GM11168 (cell line): ENCODE measurements around the gene MRPL30.
"Not testable (repeated sequence)": the region's sequence is repeated elsewhere in the genome, so short reads cannot be mapped to it uniquely, and the experiment has no call there.

Experiments
- in situ Hi-C: fragments of 300-500 bp; cut with MboI; formaldehyde crosslinking; loops from one replicate; pipeline ENCODE4 v1.12.0; 2022; ENCODE audit warnings: low sequenced_read_pairs; ENCODE audit not compliant: unreplicated experiment

MRPL30 gene

DNA sequence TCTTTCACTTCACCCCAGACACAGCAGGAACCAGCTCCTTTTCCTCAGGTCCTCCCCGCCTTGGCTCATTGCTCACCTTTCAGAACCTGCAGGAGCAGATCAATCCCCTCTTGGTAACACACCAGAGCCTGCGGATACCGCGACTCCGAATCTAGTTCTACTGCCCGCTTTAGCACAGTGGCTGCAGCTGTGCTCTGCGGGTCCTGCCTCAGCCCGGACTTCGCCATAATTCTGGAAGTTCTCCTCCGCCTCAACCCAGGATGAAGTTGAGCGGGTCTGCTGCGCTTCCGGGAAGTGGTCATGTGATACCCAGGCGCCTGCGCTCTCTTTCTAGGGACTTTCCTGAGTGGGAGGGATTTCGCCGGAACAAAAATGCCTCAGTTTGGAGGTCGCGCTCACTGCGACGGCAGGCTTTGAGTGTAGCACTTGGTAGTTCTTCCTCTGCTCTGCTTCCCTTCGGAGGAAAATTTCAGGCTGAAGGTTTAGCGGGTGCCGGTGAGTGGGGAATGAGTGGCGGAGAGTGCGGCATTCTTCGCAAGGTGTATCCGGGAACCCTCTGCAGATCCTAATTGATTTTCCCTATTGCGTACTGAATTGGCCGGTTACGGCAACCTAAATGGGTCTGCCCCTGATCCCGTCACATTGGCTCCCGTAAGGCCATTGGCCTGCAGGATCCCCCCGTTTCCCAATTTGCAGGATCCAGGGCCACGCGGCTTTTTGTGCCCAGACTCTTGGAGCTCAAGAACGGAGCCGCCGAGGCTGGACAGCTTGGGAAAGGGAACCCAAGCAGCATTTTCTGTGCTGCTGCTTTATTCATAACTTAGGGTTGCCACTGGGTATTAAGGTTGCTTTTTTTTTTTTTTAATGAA is at the start of gene MRPL30, which contains the start of gene MITD1:
TSS of gene MRPL30 (plus strand) at position 430 of the 869 bp plus-strand sequence. CDS start 5,020 bp downstream, outside the sequence.
TSS of gene MITD1 (minus strand) at position 304 of the 869 bp plus-strand sequence. CDS start at position 227, 77 bp downstream.
- in situ Hi-C loops = loop anchor here (25.0 kb wide), 1 partner anchor 306 kb away; the partner anchor contains the start of gene REV1

DNA sequence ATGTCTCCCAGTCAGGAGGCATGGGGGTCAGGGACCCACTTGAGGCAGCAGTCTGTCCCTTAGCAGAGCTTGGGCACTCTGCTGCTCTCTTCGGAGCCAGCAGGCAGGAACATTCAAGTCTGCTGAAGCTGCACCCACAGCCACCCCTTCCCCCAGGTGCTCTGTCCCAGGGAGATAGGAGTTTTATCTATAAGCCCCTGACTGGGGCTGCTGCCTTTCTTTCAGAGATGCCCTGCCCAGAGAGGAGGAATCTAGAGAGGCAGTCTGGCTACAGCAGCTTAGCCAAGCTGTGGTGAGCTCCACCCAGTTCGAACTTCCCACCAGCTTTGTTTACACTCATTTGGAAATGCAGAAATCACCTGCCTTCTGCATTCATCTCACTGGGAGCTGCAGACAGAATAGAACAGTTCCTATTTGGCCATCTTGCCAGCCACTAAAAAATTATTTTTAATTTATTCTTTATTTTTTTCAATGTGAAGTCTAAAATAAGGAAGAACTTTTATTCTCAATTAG is 45.9 kb upstream of the MRPL30 start:
- in situ Hi-C loops = not testable (repeated sequence)

DNA sequence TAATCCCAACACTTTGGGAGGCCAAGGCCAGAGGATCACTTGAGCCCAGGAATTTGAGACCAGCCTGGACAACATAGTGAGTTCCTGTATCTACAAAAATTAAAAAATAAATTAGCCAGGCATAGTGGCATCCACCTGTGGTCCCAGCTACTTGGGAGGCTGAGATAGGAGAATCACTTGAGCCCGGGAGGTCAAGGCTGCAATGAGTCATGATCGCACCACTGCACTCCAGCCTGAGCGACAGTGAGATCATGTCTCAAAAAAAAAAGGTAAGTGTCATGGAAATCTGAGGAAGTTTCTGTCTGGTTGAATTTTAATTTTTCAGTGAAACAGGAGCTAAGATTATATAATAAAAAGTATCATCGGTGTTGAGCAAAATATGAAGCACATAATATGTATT is 42.0 kb upstream of the MRPL30 start:
- in situ Hi-C loops = no loop called here

DNA sequence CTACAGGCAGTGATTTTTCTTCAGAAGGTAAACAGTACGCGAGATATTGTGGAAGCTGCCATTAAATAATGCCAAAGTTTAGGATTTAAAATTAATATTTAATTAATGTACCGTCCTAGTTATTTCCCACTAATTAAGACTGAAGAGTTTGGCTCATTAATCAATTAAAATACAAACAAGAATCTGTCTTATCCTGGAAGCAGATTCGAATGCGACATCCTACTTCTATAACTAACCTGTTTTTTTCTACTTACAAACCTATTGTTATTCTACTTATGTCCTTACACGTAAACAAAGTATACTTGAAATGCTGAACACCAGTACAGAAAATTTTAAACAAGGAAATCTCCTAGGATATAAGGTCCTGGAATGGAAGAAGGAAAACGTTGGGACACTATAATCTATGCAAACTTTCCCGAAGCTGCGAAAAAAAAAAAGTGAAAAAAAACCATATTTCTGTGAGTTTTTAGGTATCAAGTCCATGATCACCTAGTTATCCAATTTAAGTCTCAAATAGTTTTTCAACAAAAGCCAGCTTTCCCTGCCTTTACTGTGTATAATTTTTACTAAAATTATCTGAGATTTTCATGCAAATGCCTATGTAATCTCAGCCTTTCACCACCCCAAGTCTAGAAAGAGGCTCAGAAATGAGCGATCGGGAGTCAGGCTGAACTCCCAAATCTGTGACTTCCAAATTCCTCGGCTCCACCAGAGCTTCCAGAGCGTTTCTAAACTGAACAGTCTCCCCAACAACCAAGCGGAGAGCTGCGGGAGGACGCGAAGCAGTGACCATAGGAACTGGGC is 40.7 kb upstream of the MRPL30 start:
- in situ Hi-C loops = no loop called here

DNA sequence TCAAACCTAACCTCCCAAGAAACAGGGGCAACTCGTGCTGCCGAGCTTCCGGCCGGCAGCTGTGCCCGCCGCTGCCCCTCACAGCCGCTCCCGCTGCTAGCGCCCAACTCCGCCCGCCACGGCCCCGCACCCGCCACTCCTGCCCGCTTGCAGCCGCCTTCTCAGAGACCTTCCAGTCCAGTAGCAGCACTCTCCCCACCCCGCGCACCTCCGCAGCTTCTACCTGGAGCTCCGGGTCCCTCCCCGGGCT is 40.2 kb upstream of the MRPL30 start:
- in situ Hi-C loops = no loop called here

DNA sequence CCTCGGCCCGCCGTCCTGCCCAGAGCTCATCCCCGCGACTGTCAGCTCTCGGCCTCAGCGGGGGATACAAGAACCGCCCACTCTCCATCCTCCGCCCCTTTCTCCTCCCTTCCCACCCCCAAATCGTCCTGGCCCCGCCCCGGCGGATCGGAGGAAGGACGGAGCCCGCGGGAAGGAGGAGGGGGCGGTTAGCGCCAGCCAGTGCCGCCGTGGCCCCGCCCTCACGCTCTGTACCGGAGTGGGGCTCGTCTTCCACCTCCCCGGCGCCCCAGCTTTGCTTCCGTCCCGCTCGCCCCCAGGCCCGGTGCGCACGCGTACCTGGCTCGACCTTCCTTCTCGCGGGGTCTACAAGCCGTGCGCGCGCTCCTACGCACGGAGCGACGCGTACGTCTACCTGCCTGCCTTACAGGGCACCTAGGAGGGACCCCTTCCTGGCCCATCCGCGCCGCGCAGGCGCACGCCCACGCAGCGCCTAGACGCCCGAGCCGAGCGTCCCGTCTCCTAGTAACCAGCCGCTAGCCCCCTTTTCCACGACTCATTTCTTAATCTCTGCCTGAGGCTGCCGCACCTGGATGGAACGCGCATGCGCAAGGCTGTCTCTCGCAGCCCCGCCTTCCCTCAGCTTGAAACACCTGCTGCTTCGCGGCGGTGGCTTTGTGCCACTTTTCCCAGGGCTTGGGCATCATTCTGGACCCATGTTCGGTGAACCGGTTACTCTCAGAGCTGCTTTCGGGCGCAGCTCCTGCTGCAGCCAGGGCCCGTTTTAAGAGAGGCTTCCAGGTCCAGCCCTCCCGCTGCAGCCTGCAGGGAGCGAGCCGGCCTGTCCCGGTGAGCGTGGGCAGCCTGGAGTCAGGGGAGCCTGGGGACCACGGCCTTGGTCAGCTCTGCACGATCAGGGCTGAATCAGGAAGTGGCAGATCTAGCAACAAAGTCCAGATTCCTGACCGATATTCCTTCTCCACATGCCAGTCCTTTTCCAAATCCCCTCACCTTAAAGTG is 39.6 kb upstream of the MRPL30 start, which contains the start of gene C2orf15:
TSS of gene C2orf15 (plus strand) at position 598 of the 999 bp plus-strand sequence. CDS start 8,852 bp downstream, outside the sequence.
- in situ Hi-C loops = no loop called here

DNA sequence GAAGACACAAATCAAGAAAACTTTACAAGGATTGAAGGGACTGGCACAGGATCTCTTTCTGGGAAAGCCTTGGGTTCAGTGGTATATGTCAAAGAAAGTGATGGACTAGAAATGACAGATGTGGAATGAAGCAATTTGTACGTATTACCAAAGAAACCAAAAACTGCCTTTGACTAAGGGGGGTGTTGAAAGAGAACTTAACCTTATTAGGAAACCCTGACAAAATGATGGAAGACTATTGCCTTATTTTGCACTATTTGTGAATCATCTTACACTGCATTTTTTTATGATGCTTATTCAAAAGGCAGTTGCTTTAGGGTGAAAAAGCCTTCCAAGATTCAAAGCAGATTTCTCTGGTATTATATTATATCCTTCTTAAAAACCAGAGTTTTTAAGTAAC is 30.3 kb upstream of the MRPL30 start:
- in situ Hi-C loops = no loop called here

DNA sequence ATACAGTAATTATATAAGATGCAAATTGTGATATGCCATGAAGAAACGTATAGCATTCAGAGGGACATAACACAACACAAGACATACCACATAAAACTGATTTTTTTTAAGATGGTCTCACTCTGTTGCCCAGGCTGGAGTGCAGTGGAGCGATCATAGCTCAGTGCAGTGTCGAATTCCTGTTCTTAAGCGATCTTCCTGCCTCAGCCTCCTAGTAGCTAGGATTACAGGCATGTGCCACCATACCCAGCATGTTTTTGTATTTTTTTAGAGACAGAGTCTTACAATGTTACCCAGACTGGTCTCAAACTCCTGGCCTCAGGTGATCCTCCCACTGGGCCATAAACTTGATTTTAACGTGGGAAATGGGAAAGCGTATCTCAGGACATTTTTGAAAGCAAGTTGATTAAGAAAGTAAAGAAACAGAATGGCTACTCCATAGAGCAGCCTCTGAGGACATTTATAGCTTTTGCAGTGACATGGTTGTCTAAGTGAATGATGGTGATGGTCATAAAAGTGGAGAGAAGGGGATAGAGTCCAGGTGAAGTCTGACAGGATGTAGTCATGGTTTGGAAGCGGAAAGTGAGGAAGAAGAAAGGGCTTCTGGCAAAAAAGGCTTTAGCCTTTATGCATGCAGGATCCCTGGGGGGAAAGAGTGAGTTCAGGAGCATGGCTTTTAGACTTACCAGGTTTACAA is 28.6 kb upstream of the MRPL30 start:
- in situ Hi-C loops = no loop called here

DNA sequence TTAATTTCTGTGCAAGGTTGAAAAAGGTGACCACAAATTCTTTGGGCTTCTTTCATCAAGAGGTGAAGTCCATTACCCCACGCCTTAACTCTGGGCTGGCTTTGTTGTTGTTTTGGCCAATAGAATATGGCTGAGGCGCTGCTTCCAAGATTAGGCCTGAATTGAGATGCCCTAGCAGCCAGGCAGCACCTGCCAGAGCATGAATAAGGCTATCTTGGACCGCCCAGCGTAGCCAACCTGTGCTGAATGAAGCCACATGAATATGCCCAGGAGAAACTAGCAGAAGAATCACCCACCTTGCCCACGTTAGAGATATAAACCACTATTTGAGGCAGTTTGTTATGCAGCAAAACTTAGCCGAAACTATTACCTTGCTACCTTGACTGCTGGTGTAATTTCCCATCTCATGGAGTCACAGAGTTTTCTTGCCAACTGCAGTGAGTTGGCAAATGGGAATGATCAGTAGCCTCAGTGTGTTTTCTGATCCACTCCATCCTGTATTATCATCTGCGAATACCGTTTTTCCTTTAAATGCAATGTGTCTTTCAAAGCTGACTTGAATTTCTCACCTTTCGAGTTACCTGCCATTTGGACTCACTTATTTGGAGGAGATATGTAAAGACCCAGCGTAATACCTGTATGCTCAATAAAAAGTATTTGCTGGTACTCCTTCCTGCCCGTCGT is 26.9 kb upstream of the MRPL30 start:
- in situ Hi-C loops = no loop called here

DNA sequence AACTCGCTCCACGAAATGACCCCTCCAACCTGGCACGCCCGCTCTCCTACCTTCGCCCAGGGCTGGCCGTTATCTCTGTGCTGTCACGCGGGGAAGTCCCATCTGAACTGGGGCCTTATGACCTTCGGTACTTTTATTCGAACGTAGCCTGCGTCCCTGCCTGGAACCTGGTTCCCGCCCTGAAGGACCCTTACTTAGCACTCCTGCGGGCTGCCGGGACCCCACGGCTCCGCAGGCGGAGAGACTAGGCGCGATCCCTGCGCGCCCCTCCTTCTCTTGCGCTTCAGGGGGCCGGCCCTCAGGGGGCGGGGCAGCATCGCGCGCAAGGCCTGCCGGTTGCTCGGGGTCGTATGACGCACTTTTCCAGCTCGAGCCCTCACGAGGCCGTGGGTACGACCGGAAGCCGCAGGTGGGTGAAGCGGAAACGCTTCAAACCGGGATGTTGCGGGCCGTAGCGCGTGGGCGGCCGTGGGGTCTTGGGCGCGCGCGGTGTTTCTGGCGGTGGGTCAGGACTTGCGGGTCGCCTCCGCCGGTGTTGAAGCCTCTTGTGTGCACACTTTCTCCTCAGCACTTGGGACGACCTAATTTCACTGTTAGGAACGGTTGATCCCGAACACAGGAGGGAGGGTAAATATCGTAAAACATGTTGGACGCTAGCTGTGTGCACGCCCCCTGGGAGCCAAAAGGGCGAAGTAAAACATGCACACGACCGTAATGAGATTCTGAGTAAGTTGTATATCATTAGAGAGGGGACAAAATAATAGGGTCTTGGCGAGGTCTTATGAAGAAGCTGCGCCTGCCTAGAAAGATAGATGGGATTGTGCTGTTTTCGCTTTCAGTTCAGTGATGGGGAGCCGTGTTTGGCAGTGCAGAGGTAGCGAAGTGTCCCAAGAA is 26.1 kb upstream of the MRPL30 start, which contains the start of the genes LIPT1 and TSGA10:
TSS of gene LIPT1 (plus strand) at position 325 of the 894 bp plus-strand sequence. CDS start 6,991 bp downstream, outside the sequence.
TSS of gene TSGA10 (minus strand) at position 300 of the 894 bp plus-strand sequence. CDS start 45,503 bp downstream, outside the sequence.
- in situ Hi-C loops = no loop called here

DNA sequence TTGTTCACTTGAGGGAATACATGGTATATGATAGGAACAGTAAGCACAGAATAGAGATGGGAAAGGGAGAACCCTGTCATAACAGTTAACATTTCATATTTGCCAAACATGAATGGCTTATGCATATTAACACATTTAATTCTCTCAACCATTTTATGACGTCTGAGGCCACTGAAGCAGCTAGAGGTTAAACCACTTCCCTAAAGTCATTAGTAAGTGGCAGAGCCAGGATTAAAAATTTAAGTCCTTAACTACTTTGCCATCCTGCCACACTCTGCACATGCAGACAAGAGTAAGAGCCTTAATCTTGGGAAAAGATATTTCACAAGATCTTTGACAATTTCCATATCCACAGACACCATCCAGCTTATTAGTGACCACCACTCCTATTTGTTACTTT is 24.1 kb upstream of the MRPL30 start:
- in situ Hi-C loops = no loop called here

DNA sequence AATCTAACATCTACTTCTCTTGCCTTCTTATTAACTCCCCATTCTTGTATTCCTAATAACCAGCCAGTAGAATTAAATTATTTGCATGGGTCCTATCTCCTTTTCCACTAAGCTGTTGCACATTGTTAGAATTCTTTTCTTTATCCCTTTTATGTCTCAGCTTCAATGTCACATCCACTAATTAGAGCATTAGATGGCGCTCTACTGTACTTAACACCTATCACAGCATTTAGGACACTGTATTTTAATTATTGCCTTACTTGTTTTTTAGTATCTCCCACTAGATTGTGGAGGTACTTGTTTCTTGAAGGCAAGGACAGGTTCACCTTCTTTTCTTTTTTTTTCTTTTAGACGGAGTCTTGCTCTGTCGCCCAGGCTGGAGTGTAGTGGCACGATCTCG is 22.4 kb upstream of the MRPL30 start:
- in situ Hi-C loops = no loop called here

DNA sequence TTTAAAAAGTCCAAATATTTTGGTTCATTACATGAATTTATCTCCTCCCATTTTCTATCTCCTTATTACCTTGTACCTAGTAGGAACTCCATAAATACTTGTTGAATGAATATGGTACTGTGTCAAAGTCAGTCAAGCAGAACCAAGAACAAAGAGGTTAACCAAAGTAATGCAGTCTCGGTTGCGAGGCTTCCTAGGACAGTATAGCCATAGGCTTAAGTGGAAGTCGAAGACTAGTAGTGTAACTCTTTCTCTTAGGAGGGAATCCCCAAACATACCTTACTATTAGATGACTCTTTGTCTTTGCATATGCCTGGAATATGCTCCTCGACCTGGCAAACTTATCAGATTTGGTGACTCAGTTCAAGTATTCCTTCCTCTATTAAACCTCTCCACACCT is 21.4 kb upstream of the MRPL30 start:
- in situ Hi-C loops = no loop called here

DNA sequence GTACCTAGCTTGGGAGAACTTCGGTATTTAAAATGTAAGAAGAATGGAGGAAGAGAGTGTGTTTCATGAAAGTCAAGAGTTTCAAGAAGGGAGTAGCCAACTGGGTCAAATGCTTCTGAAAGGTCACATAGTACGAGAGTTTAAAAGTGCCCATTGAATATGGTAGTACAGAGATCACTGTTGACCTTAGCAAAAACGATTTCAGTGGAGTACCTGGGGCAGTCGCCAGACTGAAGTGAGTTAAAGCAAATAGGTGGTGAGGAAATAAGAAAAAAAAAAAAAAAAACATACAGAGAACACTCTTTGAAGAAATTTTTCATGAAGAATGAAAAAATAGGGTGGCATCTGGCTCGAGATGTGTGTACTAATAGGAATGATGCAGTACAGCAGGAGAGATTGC is 14.8 kb upstream of the MRPL30 start:
- in situ Hi-C loops = no loop called here

DNA sequence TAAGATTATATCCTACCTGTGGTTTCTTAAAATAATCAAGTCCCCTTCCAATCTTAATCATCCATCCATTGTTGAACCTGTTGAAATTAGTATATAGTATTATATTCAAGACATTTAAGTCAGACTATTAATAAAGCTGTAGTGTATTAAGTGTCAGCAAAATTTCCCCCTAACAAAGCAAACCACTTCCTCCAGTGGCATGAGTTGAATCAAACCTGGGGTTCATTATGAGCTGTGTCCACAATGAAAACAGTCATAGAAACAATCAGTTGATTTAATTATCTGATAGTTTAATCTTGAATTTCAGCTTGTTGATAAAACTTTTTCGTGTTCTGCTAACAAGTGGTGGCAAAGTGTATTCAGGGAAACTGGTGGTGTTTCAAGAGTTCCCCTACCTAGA is 11.4 kb upstream of the MRPL30 start:
- in situ Hi-C loops = no loop called here

DNA sequence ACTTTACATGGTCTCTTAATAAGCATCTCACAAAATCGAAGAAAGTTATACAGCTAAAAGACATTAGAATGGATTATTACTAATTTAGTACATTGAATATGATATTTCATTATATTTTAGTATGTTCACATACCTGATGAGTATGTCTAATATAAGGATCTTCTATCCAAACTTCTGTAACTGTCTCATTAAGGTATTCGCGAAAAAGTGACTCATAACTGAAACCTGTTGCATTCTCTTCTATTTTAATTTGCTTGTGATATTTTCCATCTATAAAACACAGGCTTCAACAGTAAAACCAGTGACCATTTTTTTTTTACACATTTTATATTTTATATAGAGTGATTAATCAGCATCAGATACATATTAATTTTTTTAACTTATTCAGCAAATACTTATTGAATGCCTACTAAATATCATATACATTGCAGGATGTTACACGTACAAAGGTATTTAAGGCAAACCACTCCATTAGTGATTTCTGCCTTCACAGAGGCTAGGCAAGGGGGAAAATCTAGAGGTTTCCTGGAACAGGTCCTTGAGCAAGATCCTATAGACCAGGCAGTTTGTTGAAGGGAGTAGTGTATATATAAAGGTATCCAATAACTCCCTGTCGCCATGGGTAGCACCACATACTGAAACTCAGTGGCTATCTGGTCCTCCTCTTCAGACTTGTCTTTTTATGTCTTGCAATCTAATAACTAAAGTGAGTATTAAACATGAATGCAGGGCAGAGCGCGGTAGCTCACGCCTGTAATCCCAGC is 9.4 kb upstream of the MRPL30 start:
- in situ Hi-C loops = no loop called here

DNA sequence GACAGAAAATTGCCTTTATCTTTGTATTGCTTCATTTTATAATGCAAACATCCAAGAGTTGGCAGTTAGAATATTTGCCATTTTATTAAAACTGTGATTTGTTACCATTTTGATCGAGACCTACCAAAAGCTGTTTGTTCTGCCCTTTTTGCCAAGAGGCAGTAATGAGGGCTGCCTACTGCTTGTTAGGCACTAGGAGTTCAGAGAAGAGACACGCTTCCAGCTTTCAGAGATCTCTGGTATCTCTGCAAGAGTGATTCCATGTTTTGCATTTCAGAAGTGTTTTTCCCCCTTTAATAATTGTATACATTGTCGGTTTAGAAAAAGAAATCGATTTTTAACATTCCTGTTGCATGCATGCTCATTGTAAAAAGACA is 628 bp downstream of the MRPL30 start:
- in situ Hi-C loops = loop anchor here (25.0 kb wide), 1 partner anchor 306 kb away; the partner anchor contains the start of gene REV1
